A549 treated with dexamethasone at 1 μM for 4 hours (cell line): Measurements from ENCODE around the gene ASIC3. TPM values are rescaled to one million over a fixed set of nuclear protein-coding genes. Genes with fewer than 3 reads are reported as not detected.

Experiments
- total RNA-seq: library from RNA; stranded (reverse); fragments of 200-300 nt; extraction: Qiagen RNA extraction; gene quantifications from 5 replicates; pipeline ENCODE4 v1.2.3, GENCODE V29; 2022

The ASIC3 gene
- 3.9 to 11.3 TPM (median 9.0 TPM) in 5 replicates for total RNA-seq

DNA sequence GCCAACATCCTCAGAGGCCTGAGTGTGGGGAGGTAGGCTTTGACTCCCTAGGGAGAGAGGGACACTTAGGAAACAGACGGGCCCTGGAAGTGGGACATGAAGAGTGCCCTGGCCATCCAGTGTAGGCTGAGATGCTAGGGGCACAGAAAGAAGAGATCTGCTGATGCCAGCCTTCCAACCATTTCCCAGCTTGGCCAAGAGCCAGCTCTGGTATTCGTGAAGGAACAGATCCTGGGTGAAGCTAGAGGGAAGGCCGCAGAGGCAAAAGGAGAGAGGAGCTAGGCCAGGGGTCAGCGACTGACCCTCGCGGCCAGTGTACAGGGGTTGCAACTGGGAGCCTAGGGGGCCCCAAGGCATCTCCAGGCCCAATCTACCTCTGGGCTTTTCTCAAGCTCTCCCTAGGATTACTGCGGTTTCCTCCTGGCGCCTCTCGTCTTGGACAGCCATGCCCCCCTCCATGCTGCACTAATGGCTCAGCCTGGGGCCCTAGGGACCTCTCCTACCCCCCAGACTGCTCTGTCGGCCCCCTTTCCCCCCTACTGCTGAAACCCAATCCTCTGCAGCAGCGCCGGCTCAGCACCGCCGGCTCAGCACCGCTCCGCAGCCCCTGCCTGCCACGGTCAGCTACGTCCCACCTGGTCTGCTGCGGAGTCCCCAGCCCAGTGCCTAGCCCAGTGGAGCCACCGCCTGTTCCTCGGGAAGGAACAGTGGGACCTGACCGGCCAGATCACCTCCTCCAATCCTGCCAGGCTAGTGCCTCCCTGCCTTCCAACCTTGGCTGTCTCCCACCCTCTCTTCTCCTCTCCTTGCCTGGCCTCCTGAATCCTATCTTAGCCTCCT, at the start of gene ASIC3:
TSS of gene ASIC3 (plus strand) at position 556 of the 840 bp plus-strand sequence. CDS start 355 bp downstream, outside the sequence.

DNA sequence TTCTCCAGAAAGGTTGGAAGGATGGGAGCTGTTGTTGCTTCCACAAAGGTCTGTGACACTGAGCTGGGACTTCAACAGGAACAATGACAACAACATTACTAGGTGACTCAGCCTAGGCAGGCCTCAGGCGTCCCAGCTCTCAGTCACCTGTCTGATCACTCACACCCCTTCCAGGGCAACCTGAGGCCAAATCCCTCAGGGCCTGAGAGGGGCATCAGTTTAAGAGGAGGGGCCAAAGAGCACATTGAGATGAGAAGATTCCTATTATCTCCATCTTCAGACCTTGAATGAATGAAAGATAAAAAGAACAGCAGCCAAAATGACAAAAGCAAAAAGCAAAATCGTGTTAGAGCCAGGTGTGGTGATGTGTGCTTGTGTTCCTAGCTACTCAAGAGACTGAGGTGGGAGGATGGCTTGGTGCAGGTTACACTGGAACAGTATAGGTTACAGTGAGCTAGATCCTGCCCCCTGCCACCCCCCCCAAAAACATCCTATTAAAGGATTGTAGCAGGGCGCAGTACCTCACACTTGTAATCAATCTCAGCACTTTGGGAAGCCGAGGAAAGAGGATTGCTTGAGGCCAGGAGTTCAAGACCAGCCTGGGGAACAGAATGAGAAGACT, 23.8 kb upstream of the ASIC3 start, which contains the start of gene ATG9B:
TSS of gene ATG9B (minus strand) at position 60 of the 622 bp plus-strand sequence. CDS start 71 bp downstream, outside the sequence.

DNA sequence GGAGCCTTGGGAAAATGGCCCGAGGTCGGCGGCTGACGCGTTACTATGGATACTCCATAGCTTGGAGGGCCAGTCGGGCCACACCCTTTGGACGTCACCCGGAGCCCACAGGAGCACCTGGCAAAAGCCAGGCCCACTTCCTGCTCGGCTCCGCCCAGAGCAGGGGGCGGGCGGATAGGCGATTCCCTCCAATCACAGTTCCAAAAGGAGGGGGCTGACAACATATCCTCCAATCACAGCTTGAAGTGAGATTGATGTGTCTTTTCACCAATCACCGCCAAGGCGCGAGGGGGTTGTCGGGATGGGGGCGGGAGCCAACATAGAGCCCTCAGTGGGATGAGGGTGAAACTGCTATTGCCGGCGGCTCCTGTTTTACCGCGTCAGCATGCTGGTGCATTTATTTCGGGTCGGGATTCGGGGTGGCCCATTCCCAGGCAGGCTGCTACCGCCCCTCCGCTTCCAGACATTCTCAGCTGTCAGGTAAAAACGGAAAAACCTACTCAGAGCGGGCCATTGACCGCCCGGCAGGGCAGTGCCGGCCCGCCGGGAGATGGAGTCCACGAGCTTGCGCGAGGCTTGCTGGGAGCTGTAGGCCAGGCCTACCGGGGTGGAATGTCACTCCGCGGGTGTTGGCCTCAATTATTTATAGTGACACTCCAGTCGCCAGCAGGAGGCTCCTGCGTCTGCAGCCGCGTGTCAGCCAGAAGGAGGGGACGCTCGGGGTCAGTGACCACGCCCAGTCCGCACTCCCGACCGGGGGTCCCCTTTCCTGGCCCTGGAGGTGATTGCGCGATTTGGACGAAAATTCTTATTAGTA, 20.0 kb upstream of the ASIC3 start, which contains the start of gene ABCB8:
TSS of gene ABCB8 (plus strand) at position 320 of the 817 bp plus-strand sequence. CDS start at position 386, 66 bp downstream.

DNA sequence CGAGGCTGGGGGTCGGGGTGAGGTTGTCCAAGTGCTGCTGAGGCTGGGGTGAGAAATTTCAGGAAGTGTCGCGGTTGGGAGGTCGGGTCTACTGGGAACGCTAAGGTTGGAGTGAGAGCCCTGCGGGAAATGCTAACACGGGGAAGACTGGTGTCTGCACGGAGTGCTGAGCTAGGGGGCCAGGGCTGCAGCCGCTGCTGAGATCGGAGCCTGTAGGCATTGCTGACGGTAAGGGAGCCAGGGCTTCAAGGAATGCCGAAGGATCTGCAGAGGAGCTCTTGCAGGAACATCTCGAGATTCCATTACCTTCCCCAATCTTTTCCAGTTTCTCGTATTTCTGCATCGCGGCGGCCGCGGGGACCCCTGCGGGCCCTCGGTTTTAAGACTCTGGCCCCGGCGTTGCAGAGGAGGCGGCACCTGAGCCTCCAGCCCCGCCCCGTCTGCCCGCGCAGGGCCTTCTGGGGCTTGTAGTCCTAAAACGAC, 9.2 kb downstream of the ASIC3 start, which contains the start of gene CDK5:
TSS of gene CDK5 (minus strand) at position 392 of the 483 bp plus-strand sequence. CDS start at position 343, 49 bp downstream.

DNA sequence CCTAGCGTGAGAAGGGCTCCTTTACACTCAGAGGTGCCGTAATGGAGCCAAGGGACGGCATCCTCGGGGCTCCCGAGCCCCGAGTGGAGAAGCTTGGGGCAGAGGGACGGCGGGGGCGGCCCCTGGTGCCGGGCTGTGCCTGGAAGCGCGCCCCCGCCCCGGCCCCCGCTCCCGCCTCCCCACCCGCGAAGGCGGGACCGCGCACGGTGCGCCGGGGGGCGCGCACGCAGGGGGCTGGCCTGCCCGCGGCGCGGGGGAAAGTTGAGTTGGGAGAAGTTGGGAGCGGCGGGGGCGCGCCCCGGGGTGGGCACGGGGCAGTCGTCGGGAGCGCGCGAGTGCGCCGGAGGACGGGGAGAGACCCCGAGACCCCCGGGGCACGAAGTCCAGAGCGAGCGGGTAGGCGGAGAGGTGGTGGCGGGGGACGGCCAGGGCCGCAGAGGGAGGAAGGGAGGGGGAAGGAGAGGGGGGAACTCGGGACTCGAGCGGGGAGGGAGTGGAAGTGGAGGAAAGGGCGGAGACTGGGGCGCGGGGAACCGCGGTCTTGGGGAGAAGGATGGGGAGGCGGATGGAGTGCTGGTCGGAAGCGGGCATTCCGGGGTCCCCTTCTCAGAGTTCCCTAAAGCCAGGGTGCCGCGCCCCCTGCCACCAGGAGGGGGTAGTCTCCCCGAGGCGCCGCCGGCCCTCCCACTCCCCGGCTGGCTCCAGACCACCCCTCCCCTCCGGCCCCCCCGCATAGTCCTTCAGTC, 11.2 kb downstream of the ASIC3 start, which contains the start of gene SLC4A2:
TSS of gene SLC4A2 (plus strand) at position 223 of the 746 bp plus-strand sequence. CDS start 2,399 bp downstream, outside the sequence.

DNA sequence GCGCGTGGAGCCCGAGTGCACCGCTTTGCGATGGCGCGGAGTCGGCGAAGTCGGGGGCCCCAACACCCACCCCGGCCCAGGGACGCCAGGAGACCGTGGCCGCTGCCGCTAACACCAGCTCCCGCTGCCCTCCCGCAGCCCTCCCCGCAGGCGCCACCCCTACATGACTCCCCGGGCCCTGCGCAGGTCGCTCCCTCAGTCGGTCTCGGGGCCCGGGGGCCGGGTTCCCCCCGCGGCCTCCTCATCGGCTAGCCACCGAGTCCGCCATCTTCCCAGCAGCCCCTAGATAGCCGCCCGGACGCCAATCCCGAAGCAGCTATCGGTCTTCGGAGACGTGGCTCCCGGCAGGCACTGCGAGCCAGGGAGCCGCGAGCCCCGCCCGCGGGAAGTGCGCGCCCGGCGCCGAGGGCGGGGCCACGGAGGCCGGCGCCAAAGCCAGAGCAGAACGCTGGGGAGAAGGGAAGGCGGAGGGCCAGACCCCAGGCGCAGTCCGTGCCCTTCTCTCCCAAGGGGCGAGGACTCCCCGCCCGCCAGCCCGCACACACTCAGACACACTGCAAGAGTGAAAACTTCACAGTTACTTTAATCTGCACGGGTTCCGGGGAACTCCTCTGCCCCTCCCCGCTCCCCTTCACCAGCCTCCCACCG, 32.3 kb downstream of the ASIC3 start, which contains the start of gene FASTK:
TSS of gene FASTK (minus strand) at position 288 of the 648 bp plus-strand sequence. CDS start at position 245, 43 bp downstream.

DNA sequence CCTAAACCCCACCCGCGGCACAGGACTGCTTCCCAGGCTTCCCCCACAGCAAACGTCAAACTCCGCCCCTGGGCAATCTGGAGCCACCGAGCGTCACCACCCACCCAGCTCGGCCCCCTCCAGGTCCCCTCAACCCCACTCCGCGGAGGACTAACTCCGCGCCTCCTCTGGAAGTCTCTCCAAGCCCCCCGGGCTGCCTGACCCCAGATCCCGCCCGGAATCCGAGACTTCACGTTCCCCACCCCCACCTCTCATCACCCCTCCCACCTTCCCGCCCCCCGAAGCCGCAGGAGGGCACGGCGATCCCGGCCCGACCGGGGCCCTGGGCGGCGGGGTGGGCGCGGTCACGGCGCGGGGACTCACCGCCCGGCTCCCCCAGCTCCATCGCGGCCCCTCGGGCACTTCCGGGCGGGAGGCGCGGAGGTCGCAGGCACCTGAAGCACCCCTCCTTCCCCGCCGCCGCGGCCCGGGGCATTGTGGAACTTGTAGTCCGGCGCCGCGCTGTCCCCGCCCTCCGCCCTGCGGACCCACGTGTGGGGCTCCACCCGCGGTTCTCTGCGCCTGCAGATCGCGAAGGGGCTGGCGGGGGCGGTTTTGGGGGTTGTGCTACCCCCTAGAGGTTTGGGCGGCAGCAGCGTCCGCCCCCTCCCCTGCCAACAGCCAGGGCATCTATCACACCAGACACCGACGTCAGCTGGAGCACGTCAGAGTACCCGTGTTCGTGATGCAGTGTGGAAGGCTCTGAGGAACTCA, 34.9 kb downstream of the ASIC3 start, which contains the start of gene TMUB1:
TSS of gene TMUB1 (minus strand) at position 423 of the 753 bp plus-strand sequence. CDS start 930 bp downstream, outside the sequence.

DNA sequence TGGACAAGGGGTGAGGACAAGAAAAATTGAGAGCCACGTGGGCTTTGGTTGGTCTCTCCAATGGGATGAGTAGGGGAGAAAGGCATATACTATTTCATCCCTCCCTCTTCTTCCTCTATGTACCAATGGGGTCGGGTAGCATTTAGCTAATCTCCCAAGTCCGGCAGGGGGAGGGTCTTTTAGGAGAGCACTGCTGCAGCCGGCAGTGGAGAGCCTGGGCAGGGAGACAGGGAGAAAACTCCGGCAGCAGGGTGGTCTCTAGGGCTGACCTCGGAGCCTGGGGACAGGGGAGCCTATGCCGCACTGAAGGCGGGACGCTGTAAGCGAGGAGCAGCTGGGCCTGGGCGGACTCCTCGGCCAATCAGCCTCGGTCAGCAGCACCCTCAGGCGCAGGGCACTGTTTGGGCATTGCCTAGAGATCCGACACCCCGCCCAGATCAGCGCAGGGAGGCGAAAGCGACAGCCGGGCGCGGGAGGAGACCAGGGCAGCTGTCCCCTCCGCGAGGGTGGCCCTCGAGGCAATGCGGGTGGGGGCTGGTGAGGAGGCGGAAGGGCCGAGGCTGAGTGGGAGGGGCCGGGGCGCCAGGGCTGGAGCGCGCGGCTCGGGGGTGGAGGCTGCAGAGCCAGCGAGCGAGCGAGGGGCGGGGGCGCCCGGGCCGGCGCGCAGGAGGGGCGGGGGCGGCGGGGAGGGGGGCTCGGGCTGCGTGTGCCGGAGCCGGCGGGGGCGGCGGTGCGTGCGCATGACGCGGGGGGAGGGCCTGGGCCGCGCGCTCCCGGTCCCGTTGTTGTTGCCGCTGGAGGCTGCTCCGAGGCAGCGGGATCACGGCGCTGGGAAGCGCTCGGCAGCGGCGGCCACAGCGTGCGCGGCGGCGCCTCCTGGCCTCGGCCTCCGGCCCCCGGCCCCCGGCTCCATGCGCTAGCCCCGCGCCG, 37.6 kb downstream of the ASIC3 start, which contains the start of gene AGAP3:
TSS of gene AGAP3 (plus strand) at position 785 of the 930 bp plus-strand sequence. CDS start 267 bp downstream, outside the sequence.

Other genes with a start within 250 kb of the ASIC3 start
- gene TMEM176B, start 248.2 kb upstream of the ASIC3 start, total RNA-seq = 0.12 to 0.22 TPM (median 0.14 TPM) in 3 of 5 replicates, not detected in the others
- 0.09 TPM in 1 of 5 replicates, not detected in the others for gene TMEM176A, start 247.8 kb upstream of the ASIC3 start, total RNA-seq
- 0.08 TPM in 1 of 5 replicates, not detected in the others for gene AOC1, start 196.0 kb upstream of the ASIC3 start, total RNA-seq
- 3.9 to 6.3 TPM (median 5.7 TPM) in 5 replicates for gene KCNH2, start 70.2 kb upstream of the ASIC3 start, total RNA-seq
- gene NOS3, start 57.5 kb upstream of the ASIC3 start, total RNA-seq = 0.22 to 0.70 TPM (median 0.42 TPM) in 5 replicates
- 0.39 to 0.69 TPM (median 0.61 TPM) in 5 replicates for gene ATG9B, start 24.0 kb upstream of the ASIC3 start, total RNA-seq
- gene ABCB8, start 20.1 kb upstream of the ASIC3 start, total RNA-seq = 31.2 to 46.1 TPM (median 43.3 TPM) in 5 replicates
- gene CDK5, start 9.4 kb downstream of the ASIC3 start, total RNA-seq = 30.7 to 35.8 TPM (median 31.2 TPM) in 5 replicates
- 161 to 286 TPM (median 257 TPM) in 5 replicates for gene SLC4A2, start 11.1 kb downstream of the ASIC3 start, total RNA-seq
- gene FASTK, start 32.3 kb downstream of the ASIC3 start, total RNA-seq = 46.1 to 78.7 TPM (median 71.2 TPM) in 5 replicates
- 31.3 to 61.4 TPM (median 56.8 TPM) in 5 replicates for gene TMUB1, start 35.0 kb downstream of the ASIC3 start, total RNA-seq
- gene AGAP3, start 37.9 kb downstream of the ASIC3 start, total RNA-seq = 42.8 to 62.4 TPM (median 57.0 TPM) in 5 replicates
- 0.09 to 0.22 TPM (median 0.13 TPM) in 4 of 5 replicates, not detected in the other for gene GBX1, start 119.2 kb downstream of the ASIC3 start, total RNA-seq
- not detected in 5 replicates for gene ASB10, start 138.7 kb downstream of the ASIC3 start, total RNA-seq
- not detected in 5 replicates for gene H2BK1, start 162.0 kb downstream of the ASIC3 start, total RNA-seq
- gene ABCF2, start 178.7 kb downstream of the ASIC3 start, total RNA-seq = 53.6 to 63.8 TPM (median 60.7 TPM) in 5 replicates
- gene CHPF2, start 184.0 kb downstream of the ASIC3 start, total RNA-seq = 31.9 to 48.5 TPM (median 41.8 TPM) in 5 replicates
- 7.5 to 9.0 TPM (median 8.6 TPM) in 5 replicates for gene SMARCD3, start 200.2 kb downstream of the ASIC3 start, total RNA-seq